H1 (cell line): Measurements from ENCODE around the gene TLNRD1. TPM values are rescaled to one million over a fixed set of nuclear protein-coding genes. Genes with fewer than 3 reads are reported as not detected.

Experiments used
- RNF2 ChIP-seq: fragments of 200-900, 300-1000 bp; sonication (generic); IDR thresholded peaks from 2 replicates; pipeline ENCODE4 v1.7.1; 2016; ENCODE audit warnings: borderline replicate concordance, low read depth, mild to moderate bottlenecking, antibody characterized with exemption, low read length; ENCODE audit not compliant: poor library complexity, severe bottlenecking; ENCODE audit errors: missing control alignments
- TAF7 ChIP-seq: optimal IDR thresholded peaks from 2 replicates; pipeline ENCODE3; 2011; ENCODE audit warnings: low read depth, mild to moderate bottlenecking, inconsistent platforms, low read length, moderate library complexity, borderline replicate concordance
- ZNF274 ChIP-seq: IDR thresholded peaks from 2 replicates; pipeline ENCODE4 v1.7.0; 2012; ENCODE audit warnings: low read length, borderline replicate concordance; ENCODE audit errors: extremely low read depth
- polyA plus RNA-seq, 7 experiments: library from polyadenylated mRNA; depleted of rRNA in 3 of 7; stranded (reverse) in 5 of 7; unstranded in 2 of 7; fragments of >200 nt in 5 of 7; fragments of 200-250 nt in 2 of 7; gene quantifications; 1 replicate in 5 of 7; 2 replicates in 1 of 7; 4 replicates in 1 of 7; pipeline versions ENCODE4 v1.2.1 to v1.2.3, GENCODE V29; 2011 to 2013; ENCODE audit warnings: missing spikeins in 2 of 7, mixed read lengths in 2 of 7
- total RNA-seq: library from RNA; stranded (reverse); fragmentation: NEBNext Ultra II Directional; extraction: Animal tissue kit (Norgen Biotek cat#: 25700); gene quantifications from 2 replicates; pipeline ENCODE4 v1.2.1, GENCODE V29; 2021

TLNRD1 gene
- total and polyA plus RNA-seq, 2 of the 8 experiments (the other 6 are each of a cell fraction or from before 2014, with no cell fraction given), result 12.2 to 20.5 TPM

DNA sequence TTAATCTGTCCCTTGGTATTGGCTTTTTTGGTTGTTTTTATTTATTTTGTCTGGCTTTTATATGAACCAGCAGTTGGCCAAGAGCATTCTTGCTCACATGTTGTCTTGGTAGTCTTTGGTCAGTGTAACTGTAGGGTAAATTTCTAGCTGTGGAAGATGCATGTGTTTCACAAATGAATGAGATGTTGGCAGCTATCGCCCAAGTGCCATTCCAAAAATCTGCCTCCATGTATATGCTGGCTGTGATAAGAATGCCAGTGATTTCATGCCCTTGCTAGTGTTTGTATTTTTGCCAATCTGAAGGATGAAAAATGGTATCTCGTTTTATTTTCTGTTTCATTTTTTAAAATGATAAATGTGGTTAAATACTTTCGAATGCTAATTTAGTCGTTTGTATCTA is 50.1 kb downstream of the TLNRD1 start (continued):
- TF ChIP-seq TAF7 (no peak), RNF2 (no peak), ZNF274 (no peak)
- TF ChIP-seq, all 59 proteins: peak for 0
